Fibroblast of lung (primary cell): ENCODE data around the gene WASHC4. TPM values are rescaled to one million over a fixed set of nuclear protein-coding genes. Genes with fewer than 3 reads are reported as not detected.
A peak's percentile ranks its signal among the peaks of the same experiment; 100 is the strongest.

Experiments used
- DNase-seq, 2 donors: peaks; one replicate each; pipeline versions ENCODE4 v3.0.0 to v3.0.0-alpha.2; 2010; ENCODE audit warnings: low read depth in 2 of 2
- H2AFZ ChIP-seq: 2 replicates; pipeline ENCODE4 v1.5.1; 2012; ENCODE audit warnings: low read length, control low read depth, inconsistent platforms
- H3K27ac ChIP-seq: 2 replicates; pipeline ENCODE4 v1.5.1; 2011; ENCODE audit warnings: low read length, control low read depth; ENCODE audit not compliant: insufficient read depth
- H3K27me3 ChIP-seq: 2 replicates; pipeline ENCODE4 v1.5.1; 2011; ENCODE audit warnings: mild to moderate bottlenecking, low read length; ENCODE audit not compliant: control insufficient read depth, insufficient read depth
- H3K36me3 ChIP-seq: 2 replicates; pipeline ENCODE4 v1.5.1; 2011; ENCODE audit warnings: low read length; ENCODE audit not compliant: control insufficient read depth, insufficient read depth
- H3K4me1 ChIP-seq: 2 replicates; pipeline ENCODE4 v1.5.1; 2011; ENCODE audit warnings: low read length; ENCODE audit not compliant: control insufficient read depth, insufficient read depth; ENCODE audit errors: extremely low read depth
- H3K4me2 ChIP-seq: 2 replicates; pipeline ENCODE4 v1.5.1; 2011; ENCODE audit warnings: low read length, control low read depth; ENCODE audit not compliant: insufficient read depth; ENCODE audit errors: extremely low read depth
- H3K4me3 ChIP-seq, 4 experiments: fragments of 200-600 bp in 1 of 4; sonication (generic) in 1 of 4; replicated peaks in 1 of 4; 2 replicates each; pipeline ENCODE4 v1.5.1; 2011 to 2016; ENCODE audit warnings: low read length in 4 of 4, low read depth in 3 of 4, mild to moderate bottlenecking in 3 of 4, control low read depth in 2 of 4, inconsistent platforms in 1 of 4, mixed read lengths in 1 of 4; ENCODE audit not compliant: insufficient read depth in 1 of 4; ENCODE audit errors: control extremely low read depth in 1 of 4
- H3K79me2 ChIP-seq: 2 replicates; pipeline ENCODE4 v1.5.1; 2012; ENCODE audit warnings: mild to moderate bottlenecking, low read length, inconsistent platforms; ENCODE audit not compliant: control insufficient read depth, insufficient read depth
- H3K9ac ChIP-seq: 2 replicates; pipeline ENCODE4 v1.5.1; 2011; ENCODE audit warnings: mild to moderate bottlenecking, low read length, control low read depth; ENCODE audit not compliant: insufficient read depth
- H3K9me3 ChIP-seq: 2 replicates; pipeline ENCODE4 v1.5.1; 2012; ENCODE audit warnings: low read depth, low read length; ENCODE audit not compliant: control insufficient read depth, insufficient read depth
- H4K20me1 ChIP-seq: 2 replicates; pipeline ENCODE4 v1.5.1; 2011; ENCODE audit warnings: low read length; ENCODE audit not compliant: control insufficient read depth, insufficient read depth; ENCODE audit errors: extremely low read depth
- CTCF ChIP-seq, 2 donors: IDR thresholded peaks in 1 of 2; conservative IDR thresholded peaks in 1 of 2; 1 replicate in 1 of 2; 2 replicates in 1 of 2; pipeline ENCODE4 v1.5.1; 2011 to 2012; ENCODE audit warnings: low read length in 2 of 2, control low read depth in 1 of 2, inconsistent platforms in 1 of 2, low read depth in 1 of 2, mild to moderate bottlenecking in 1 of 2
- EZH2 ChIP-seq: IDR thresholded peaks from 2 replicates; pipeline ENCODE4 v1.5.1; 2012; ENCODE audit warnings: low read length, control low read depth, mild to moderate bottlenecking; ENCODE audit errors: missing control alignments
- polyA minus RNA-seq: library from RNA; depleted of rRNA, polyadenylated mRNA; stranded (reverse); fragments of >200 nt; gene quantifications from 2 replicates; pipeline ENCODE4 v1.2.3, GENCODE V29; 2011; ENCODE audit warnings: low replicate concordance
- polyA plus RNA-seq, 2 donors: library from polyadenylated mRNA; depleted of rRNA in 1 of 2; stranded (reverse) in 1 of 2; unstranded in 1 of 2; fragments of >200 nt; gene quantifications; 2 replicates each; pipeline ENCODE4 v1.2.1, GENCODE V29; 2011 to 2012; ENCODE audit warnings: missing spikeins in 1 of 2
- total RNA-seq: library from RNA; depleted of rRNA; stranded (reverse); fragments of >200 nt; gene quantifications from 2 replicates; pipeline ENCODE4 v1.2.1, GENCODE V29; 2014

Gene WASHC4
- total RNA-seq (88.1 and 98.3 TPM in 2 replicates), polyA plus RNA-seq (40.2 and 56.5 TPM in 2 replicates), polyA minus RNA-seq (6.2 and 19.4 TPM in 2 replicates)
- polyA plus RNA-seq (2012): 19.3 and 27.8 TPM in 2 replicates

- Histone ChIP-seq H3K4me1 (no peaks in the 10 kb centered on the region), H3K4me3 (peak within 1 kb of the TSS; percentile 70 to 87 (median 80)), H3K9me3 (no peaks in the 10 kb centered on the region), H3K79me2 (peaks cover 46% of the 10 kb centered on the region), H4K20me1 (no peaks in the 10 kb centered on the region), H3K36me3 (no peaks in the 10 kb centered on the region), H3K9ac (peak within 1 kb of the TSS; percentile 88), H3K27me3 (no peaks in the 10 kb centered on the region), H3K27ac (peak within 1 kb of the TSS; percentile 92), H3K4me2 (peak within 1 kb of the TSS; percentile 95), H2AFZ (peak within 1 kb of the TSS; percentile 94)
- TF ChIP-seq EZH2: no peak
- peak; percentile 87 to 88 for DNase-seq
These were observed at the start of gene WASHC4 for GRCh38 chr12:105107494-105108371. WASHC4 (plus strand) TSS chr12:105107731; CDS start chr12:105107801, 70 bp downstream.

- peaks cover 5% of the 10 kb centered on the region for H3K36me3 ChIP-seq
These were observed 46.7 kb upstream of the WASHC4 start for GRCh38 chr12:105060715-105061378.

GRCh38 chr12:105064564-105065178 is 42.9 kb upstream of the WASHC4 start:
- TF ChIP-seq EZH2 (no peak), CTCF (conservative IDR thresholded peaks at IDR 0.05 in 1 of 2, IDR thresholded peaks at IDR 0.05 in 1 of 2; ENCODE audit: low read depth in 1 of 2, low read length in 2 of 2) (no peak)

More at GRCh38 chr12:105060715-105061378, 46.7 kb upstream of the WASHC4 start:
- no peaks in the 10 kb centered on the region for H3K27me3 ChIP-seq
- H3K79me2 ChIP-seq: no peaks in the 10 kb centered on the region
- H2AFZ ChIP-seq: no peak overlapping the region
- H3K9ac ChIP-seq: no peak overlapping the region
- H3K27ac ChIP-seq: no peak overlapping the region
- no peaks in the 10 kb centered on the region for H3K9me3 ChIP-seq
- no peaks in the 10 kb centered on the region for H4K20me1 ChIP-seq
- TF ChIP-seq EZH2 (no peak), CTCF (conservative IDR thresholded peaks at IDR 0.05 in 1 of 2, IDR thresholded peaks at IDR 0.05 in 1 of 2; ENCODE audit: low read depth in 1 of 2, low read length in 2 of 2) (no peak)
- H3K4me1 ChIP-seq: no peaks in the 10 kb centered on the region
- no peak for DNase-seq
- no peak overlapping the region for H3K4me3 ChIP-seq
- no peak overlapping the region for H3K4me2 ChIP-seq

More at GRCh38 chr12:105064564-105065178, 42.9 kb upstream of the WASHC4 start:
- Histone ChIP-seq H3K4me1 (no peaks in the 10 kb centered on the region), H3K27ac (no peak overlapping the region), H2AFZ (no peak overlapping the region), H3K4me3 (no peak overlapping the region), H3K36me3 (peaks cover 11% of the 10 kb centered on the region), H4K20me1 (no peaks in the 10 kb centered on the region), H3K9me3 (no peaks in the 10 kb centered on the region), H3K27me3 (no peaks in the 10 kb centered on the region), H3K4me2 (no peak overlapping the region), H3K79me2 (no peaks in the 10 kb centered on the region), H3K9ac (no peak overlapping the region)
- DNase-seq: no peak
